Mesenchymal stem cell (in vitro differentiated cells and primary cell): ENCODE results near the gene CELF4.

Experiments used
- DNase-seq: peaks from one replicate; pipeline ENCODE4 v3.0.0-alpha.2; 2013
- H2AFZ ChIP-seq: one replicate; pipeline ENCODE4 v1.6.1; 2013; ENCODE audit warnings: low read depth, mild to moderate bottlenecking, control low read depth, inconsistent platforms, low read length, moderate library complexity
- H2AK5ac ChIP-seq: 2 replicates; pipeline ENCODE4 v1.6.1; 2013; ENCODE audit warnings: low read length, moderate library complexity, mild to moderate bottlenecking, inconsistent platforms; ENCODE audit not compliant: severe bottlenecking
- H2BK120ac ChIP-seq: one replicate; pipeline ENCODE4 v1.6.1; 2013; ENCODE audit warnings: low read depth, mild to moderate bottlenecking, inconsistent platforms, low read length, moderate library complexity
- H2BK12ac ChIP-seq, 2 experiments: one replicate each; pipeline ENCODE4 v1.6.1; 2013; ENCODE audit warnings: inconsistent platforms in 2 of 2, low read length in 2 of 2, mild to moderate bottlenecking in 2 of 2, moderate library complexity in 2 of 2, control low read depth in 1 of 2
- H2BK15ac ChIP-seq: one replicate; pipeline ENCODE4 v1.6.1; 2013; ENCODE audit warnings: mild to moderate bottlenecking, low read depth, inconsistent platforms; ENCODE audit not compliant: poor library complexity, severe bottlenecking
- H2BK5ac ChIP-seq: 2 replicates; pipeline ENCODE4 v1.6.1; 2013; ENCODE audit warnings: low read depth, mild to moderate bottlenecking, low read length, control low read depth, inconsistent platforms; ENCODE audit not compliant: poor library complexity, severe bottlenecking
- H3K14ac ChIP-seq, 2 experiments: one replicate each; pipeline ENCODE4 v1.6.1; 2013; ENCODE audit warnings: inconsistent platforms in 2 of 2, low read length in 2 of 2, control low read depth in 1 of 2, mild to moderate bottlenecking in 1 of 2, moderate library complexity in 1 of 2
- H3K18ac ChIP-seq, 2 experiments: one replicate each; pipeline ENCODE4 v1.6.1; 2013; ENCODE audit warnings: inconsistent platforms in 2 of 2, low read length in 2 of 2, control low read depth in 1 of 2, low read depth in 1 of 2, mild to moderate bottlenecking in 1 of 2
- H3K23ac ChIP-seq, 2 experiments: one replicate each; pipeline ENCODE4 v1.6.1; 2013; ENCODE audit warnings: inconsistent platforms in 2 of 2, low read length in 2 of 2, mild to moderate bottlenecking in 2 of 2, moderate library complexity in 2 of 2, control low read depth in 1 of 2
- H3K27ac ChIP-seq: 2 replicates; pipeline ENCODE4 v1.5.1; 2013; ENCODE audit warnings: mild to moderate bottlenecking, moderate library complexity, low read length, control low read depth, inconsistent platforms; ENCODE audit not compliant: poor library complexity, severe bottlenecking
- H3K27me3 ChIP-seq, 2 experiments: 2 replicates each; pipeline versions ENCODE4 v1.6.1 to v1.7.0; 2013; ENCODE audit warnings: low read length in 2 of 2, mild to moderate bottlenecking in 2 of 2, moderate library complexity in 2 of 2, control low read depth in 1 of 2, inconsistent platforms in 1 of 2; ENCODE audit not compliant: control insufficient read depth in 1 of 2, insufficient read depth in 1 of 2
- H3K36me3 ChIP-seq, 2 experiments: 2 replicates each; pipeline versions ENCODE4 v1.6.1 to v1.7.0; 2013; ENCODE audit warnings: low read length in 2 of 2, control low read depth in 1 of 2, inconsistent platforms in 1 of 2, low read depth in 1 of 2, mild to moderate bottlenecking in 1 of 2; ENCODE audit not compliant: insufficient read depth in 2 of 2, control insufficient read depth in 1 of 2
- H3K4ac ChIP-seq, 2 experiments: one replicate each; pipeline ENCODE4 v1.6.1; 2013; ENCODE audit warnings: inconsistent platforms in 2 of 2, low read length in 2 of 2, mild to moderate bottlenecking in 2 of 2, moderate library complexity in 2 of 2, control low read depth in 1 of 2, low read depth in 1 of 2
- H3K4me1 ChIP-seq: 2 replicates; pipeline ENCODE4 v1.6.1; 2013; ENCODE audit warnings: low read depth, low read length, control low read depth; ENCODE audit not compliant: control insufficient read depth, insufficient read depth
- H3K4me2 ChIP-seq: 2 replicates; pipeline ENCODE4 v1.6.1; 2013; ENCODE audit warnings: low read length, mild to moderate bottlenecking, inconsistent platforms; ENCODE audit not compliant: poor library complexity, severe bottlenecking
- H3K4me3 ChIP-seq, 2 experiments: 2 replicates each; pipeline versions ENCODE4 v1.5.1 to v1.7.0; 2013; ENCODE audit warnings: low read length in 2 of 2, mild to moderate bottlenecking in 2 of 2, control low read depth in 1 of 2, low read depth in 1 of 2; ENCODE audit not compliant: insufficient read depth in 1 of 2
- H3K79me1 ChIP-seq: replicated peaks from 2 replicates; pipeline ENCODE4 v1.6.1; 2013; ENCODE audit warnings: mild to moderate bottlenecking, control low read depth, low read length, inconsistent platforms; ENCODE audit not compliant: poor library complexity, severe bottlenecking
- H3K9ac ChIP-seq: 2 replicates; pipeline ENCODE4 v1.7.0; 2013; ENCODE audit warnings: mild to moderate bottlenecking, low read length, moderate library complexity
- H3K9me3 ChIP-seq: 2 replicates; pipeline ENCODE4 v1.7.0; 2013; ENCODE audit warnings: mild to moderate bottlenecking, low read length; ENCODE audit not compliant: control insufficient read depth
- H4K8ac ChIP-seq: one replicate; pipeline ENCODE4 v1.6.1; 2013; ENCODE audit warnings: inconsistent platforms, mild to moderate bottlenecking, low read length, moderate library complexity
- H4K91ac ChIP-seq: one replicate; pipeline ENCODE4 v1.6.1; 2013; ENCODE audit warnings: mild to moderate bottlenecking, low read length, inconsistent platforms
- WGBS: methylation state at CpG from one replicate; pipeline ENCODE4 v1.1.7; 2013; ENCODE audit warnings: mixed read lengths; 5-methylcytosine and 5-hydroxymethylcytosine counted together

CELF4 gene

GRCh38 chr18:37425222-37425621 lies 140.4 kb downstream of the CELF4 start:
- Histone ChIP-seq H3K9me3 (no peaks in the 10 kb centered on the region), H3K4me3 (no peak overlapping the region), H4K8ac (no peak overlapping the region), H3K27me3 (peaks cover 9 to 37% of the 10 kb centered on the region in 2 experiments), H3K4me2 (no peak overlapping the region), H2BK120ac (no peak overlapping the region), H3K4ac (no peak overlapping the region), H3K9ac (no peak overlapping the region), H3K23ac (no peak overlapping the region), H3K36me3 (no peaks in the 10 kb centered on the region), H2BK5ac (no peak overlapping the region), H3K4me1 (no peaks in the 10 kb centered on the region), H2BK15ac (no peak overlapping the region), H2AFZ (no peak overlapping the region), H3K14ac (no peak overlapping the region), H2AK5ac (no peak overlapping the region), H3K18ac (no peak overlapping the region), H4K91ac (no peak overlapping the region), H2BK12ac (no peak overlapping the region), H3K79me1 (no peaks in the 10 kb centered on the region), H3K27ac (no peak overlapping the region)
- WGBS, result 72% methylated on average over 6 of the region's 6 CpGs
- DNase-seq, result no peak

DNA sequence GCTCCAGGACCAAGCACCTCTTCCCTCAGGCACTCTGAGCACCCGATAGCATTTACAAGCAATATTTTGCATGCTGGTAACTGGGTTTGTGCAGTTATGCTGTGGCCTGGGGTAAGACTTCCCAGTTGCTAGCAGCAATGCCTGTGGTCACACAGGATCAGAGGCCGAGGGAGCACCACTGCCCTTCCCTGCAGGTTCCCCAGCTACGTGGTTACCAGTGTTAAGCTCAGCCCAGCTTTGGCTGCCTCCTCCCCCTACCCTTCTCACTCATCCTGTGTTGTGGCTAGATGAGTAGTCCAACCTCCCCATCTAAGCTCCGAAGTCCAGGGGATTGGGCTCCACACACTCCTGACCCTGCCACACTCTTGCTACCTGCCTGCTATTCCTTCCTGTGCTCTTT lies 141.1 kb downstream of the CELF4 start:
- Histone ChIP-seq H3K27me3 (peaks cover 9 to 43% of the 10 kb centered on the region in 2 experiments), H2BK120ac (no peak overlapping the region), H3K79me1 (no peaks in the 10 kb centered on the region), H2AFZ (no peak overlapping the region), H3K36me3 (no peaks in the 10 kb centered on the region), H3K14ac (peak overlapping the region in 1 of 2 experiments; percentile 66), H3K9me3 (no peaks in the 10 kb centered on the region), H3K4me3 (no peak overlapping the region), H4K8ac (no peak overlapping the region), H3K23ac (no peak overlapping the region), H3K4me2 (no peak overlapping the region), H2BK5ac (no peak overlapping the region), H3K9ac (no peak overlapping the region), H2BK15ac (no peak overlapping the region), H3K4me1 (no peaks in the 10 kb centered on the region), H2BK12ac (no peak overlapping the region), H3K18ac (no peak overlapping the region), H4K91ac (no peak overlapping the region), H3K4ac (no peak overlapping the region), H2AK5ac (no peak overlapping the region), H3K27ac (no peak overlapping the region)
- no peak for DNase-seq
- 78% methylated on average over 4 of the region's 4 CpGs for WGBS

DNA sequence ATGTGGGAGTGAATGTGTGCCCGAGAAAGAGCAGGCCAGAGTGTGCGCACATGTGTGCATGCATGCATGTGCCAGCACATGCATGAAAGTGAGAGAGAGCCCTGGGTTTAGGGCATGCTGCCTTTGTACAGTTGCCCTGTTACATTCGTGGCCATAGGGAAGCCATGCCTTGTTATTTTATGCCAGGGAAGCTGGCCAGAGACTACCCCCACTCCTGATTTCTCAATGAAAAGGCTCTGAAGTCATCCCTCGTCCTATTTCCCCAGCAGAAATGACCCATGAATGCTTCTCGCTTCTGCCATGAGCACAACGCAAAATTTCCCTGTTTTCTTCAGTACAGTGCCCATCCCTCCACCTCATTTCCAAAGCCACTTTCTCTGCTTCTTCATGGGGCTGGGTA lies 143.0 kb downstream of the CELF4 start:
- Histone ChIP-seq H3K4ac (peak overlapping the region in 1 of 2 experiments; percentile 6), H3K14ac (no peak overlapping the region), H2AK5ac (no peak overlapping the region), H3K27ac (no peak overlapping the region), H3K36me3 (no peaks in the 10 kb centered on the region), H3K27me3 (peaks cover 17 to 56% of the 10 kb centered on the region in 2 experiments), H3K23ac (no peak overlapping the region), H3K79me1 (no peaks in the 10 kb centered on the region), H2BK120ac (no peak overlapping the region), H3K4me2 (no peak overlapping the region), H3K4me1 (no peaks in the 10 kb centered on the region), H2BK5ac (no peak overlapping the region), H3K18ac (peak overlapping the region in 1 of 2 experiments; percentile 7), H3K9me3 (no peaks in the 10 kb centered on the region), H2BK15ac (no peak overlapping the region), H3K9ac (no peak overlapping the region), H2BK12ac (no peak overlapping the region), H3K4me3 (no peak overlapping the region), H2AFZ (no peak overlapping the region), H4K91ac (no peak overlapping the region), H4K8ac (no peak overlapping the region)
- no peak for DNase-seq
- 81% methylated on average over 5 of the region's 6 CpGs for WGBS

DNA sequence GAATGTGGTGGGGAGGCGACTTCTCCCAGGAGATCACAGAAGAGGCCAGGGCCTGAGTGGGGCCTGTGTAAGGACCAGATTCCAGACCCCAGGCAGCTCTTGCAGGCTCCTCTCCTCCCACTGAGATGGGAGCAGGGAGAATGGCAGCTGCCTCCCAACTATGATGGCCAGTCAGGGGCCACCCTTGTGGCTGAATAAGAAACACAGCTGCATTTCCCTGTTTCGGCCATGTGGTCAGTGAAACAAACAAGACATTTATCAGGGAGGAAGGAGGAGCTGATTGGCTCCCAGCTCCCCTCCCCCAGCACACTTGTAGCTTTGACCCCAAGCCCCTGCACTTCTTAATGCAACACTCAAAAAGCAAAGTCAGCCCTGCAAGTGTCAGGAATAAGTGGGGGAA lies 143.5 kb downstream of the CELF4 start:
- 57% methylated on average over 1 of the region's 2 CpGs for WGBS

More for the DNA sequence above, 143.5 kb downstream of the CELF4 start:
- no peak overlapping the region for H3K14ac ChIP-seq
- H3K4me1 ChIP-seq, result no peaks in the 10 kb centered on the region
- H3K18ac ChIP-seq, result peak overlapping the region; percentile 29 to 42
- H3K4ac ChIP-seq, result no peak overlapping the region
- H3K36me3 ChIP-seq, result no peaks in the 10 kb centered on the region
- no peak overlapping the region for H2BK5ac ChIP-seq
- no peak overlapping the region for H4K91ac ChIP-seq
- H3K4me2 ChIP-seq, result no peak overlapping the region
- H4K8ac ChIP-seq, result no peak overlapping the region
- no peak overlapping the region for H3K9ac ChIP-seq
- no peaks in the 10 kb centered on the region for H3K79me1 ChIP-seq
- H2BK120ac ChIP-seq, result no peak overlapping the region
- H3K23ac ChIP-seq, result no peak overlapping the region
- peaks cover 17 to 58% of the 10 kb centered on the region in 2 experiments for H3K27me3 ChIP-seq
- H3K27ac ChIP-seq, result no peak overlapping the region
- peak; percentile 8 for DNase-seq
- no peak overlapping the region for H2BK15ac ChIP-seq
- no peak overlapping the region for H3K4me3 ChIP-seq
- H2BK12ac ChIP-seq, result no peak overlapping the region
- H2AFZ ChIP-seq, result no peak overlapping the region
- H2AK5ac ChIP-seq, result no peak overlapping the region
- no peaks in the 10 kb centered on the region for H3K9me3 ChIP-seq
